HepG2 (cell line): ENCODE results near the gene HLA-DQB2.

Experiments used
- ARHGAP35 ChIP-seq: sonication (generic); formaldehyde crosslinking; IDR thresholded peaks from 2 replicates; pipeline ENCODE4 v1.9.0; 2022; ENCODE audit warnings: mild to moderate bottlenecking, inconsistent platforms, moderate library complexity, missing genetic modification reagents, borderline replicate concordance
- CTCF ChIP-seq: sonication (generic); formaldehyde crosslinking; IDR thresholded peaks from 2 replicates; pipeline ENCODE4 v1.5.0; 2020; ENCODE audit warnings: mild to moderate bottlenecking, missing genetic modification reagents, moderate library complexity
- E2F5 ChIP-seq: sonication (generic); formaldehyde crosslinking; conservative IDR thresholded peaks from 2 replicates; pipeline ENCODE4 v1.4.0; 2020; ENCODE audit warnings: missing genetic modification reagents
- MYC ChIP-seq: sonication (generic); formaldehyde crosslinking; IDR thresholded peaks from 2 replicates; pipeline ENCODE4 v1.9.0; 2021; ENCODE audit warnings: missing genetic modification reagents, borderline replicate concordance
- NR2C2 ChIP-seq: sonication (generic); formaldehyde crosslinking; IDR thresholded peaks from 2 replicates; pipeline ENCODE4 v1.4.0; 2020; ENCODE audit warnings: missing genetic modification reagents, mild to moderate bottlenecking, moderate library complexity, borderline replicate concordance
- REPIN1 ChIP-seq: sonication (generic); formaldehyde crosslinking; IDR thresholded peaks from 2 replicates; pipeline ENCODE4 v1.8.0; 2022; ENCODE audit warnings: missing genetic modification reagents, low read depth, mild to moderate bottlenecking, borderline replicate concordance
- SIN3B ChIP-seq: fragments of 150-350 bp; IDR thresholded peaks from 2 replicates; pipeline ENCODE4 v1.6.1; 2014; ENCODE audit warnings: low read length
- TCF7 ChIP-seq: sonication (generic); IDR thresholded peaks from 2 replicates; pipeline ENCODE4 v1.6.1; 2016; ENCODE audit warnings: antibody characterized with exemption, low read depth
- ZNF138 ChIP-seq: sonication (generic); formaldehyde crosslinking; IDR thresholded peaks from 2 replicates; pipeline ENCODE4 v1.5.0; 2020; ENCODE audit warnings: mild to moderate bottlenecking, low read depth, missing genetic modification reagents
- ZNF292 ChIP-seq: sonication (generic); formaldehyde crosslinking; IDR thresholded peaks from 2 replicates; pipeline ENCODE4 v1.8.1; 2022; ENCODE audit warnings: mild to moderate bottlenecking, low read depth, missing genetic modification reagents, borderline replicate concordance
- ZNF800 ChIP-seq: sonication (generic); formaldehyde crosslinking; IDR thresholded peaks from 2 replicates; pipeline ENCODE4 v1.4.0; 2020; ENCODE audit warnings: missing genetic modification reagents

- TF ChIP-seq E2F5 (no peak), MYC (CRISPR knock-in tag) (no peak), ZNF292 (CRISPR knock-in tag) (no peak), SIN3B (no peak), ZNF138 (CRISPR knock-in tag) (no peak), ZNF800 (CRISPR knock-in tag) (no peak), CTCF (no peak), NR2C2 (CRISPR knock-in tag) (no peak), ARHGAP35 (CRISPR knock-in tag) (no peak), TCF7 (no peak), REPIN1 (CRISPR knock-in tag) (no peak)
These were observed 1.8 kb downstream of the HLA-DQB2 start for GRCh38 chr6:32761548-32761947.
